KOPT-K1 (cell line): ENCODE results near the gene DUS2.

Experiments used
- H3K27ac ChIP-seq: fragments of 200-600 bp; sonication (generic); 2 replicates; pipeline ENCODE4 v1.5.1; 2016; ENCODE audit warnings: antibody characterized with exemption, mild to moderate bottlenecking, low read depth, low read length; ENCODE audit not compliant: poor library complexity, severe bottlenecking
- H3K36me3 ChIP-seq: fragments of 200-600 bp; sonication (generic); 2 replicates; pipeline ENCODE4 v1.5.1; 2017; ENCODE audit warnings: antibody characterized with exemption, mild to moderate bottlenecking, low read length, moderate library complexity; ENCODE audit not compliant: insufficient read depth
- H3K9me3 ChIP-seq: fragments of 200-600 bp; sonication (generic); 2 replicates; pipeline ENCODE4 v1.5.1; 2017; ENCODE audit warnings: antibody characterized with exemption, low read length, mild to moderate bottlenecking; ENCODE audit not compliant: insufficient read depth, poor library complexity, severe bottlenecking

Gene DUS2

GRCh38 chr16:68055395-68055794, 32.3 kb downstream of the DUS2 start:
- Histone ChIP-seq H3K36me3 (peaks cover 86% of the 10 kb centered on the region), H3K9me3 (no peaks in the 10 kb centered on the region), H3K27ac (no peak overlapping the region)

DNA sequence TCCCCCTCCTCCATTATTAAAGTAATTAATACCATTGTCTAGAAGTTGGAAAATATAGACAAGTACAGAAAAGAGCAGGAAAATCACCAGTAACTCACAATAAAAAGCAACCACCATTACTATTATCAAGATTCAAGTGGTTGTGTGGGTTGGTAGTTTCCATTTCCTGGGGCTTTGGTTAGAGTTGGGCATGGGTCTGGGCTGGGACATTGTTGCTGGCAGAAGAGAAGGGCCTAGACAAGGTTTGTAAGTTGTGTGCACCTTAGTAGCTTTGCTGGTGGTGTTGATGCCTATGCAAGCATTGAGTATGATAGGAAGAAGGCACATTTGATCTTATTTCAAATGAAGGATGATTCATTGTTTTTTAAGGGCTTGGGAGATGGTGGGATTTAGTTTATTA, 36.7 kb downstream of the DUS2 start:
- H3K27ac ChIP-seq: no peak overlapping the region
- H3K36me3 ChIP-seq: peaks cover 54% of the 10 kb centered on the region
- no peaks in the 10 kb centered on the region for H3K9me3 ChIP-seq

DNA sequence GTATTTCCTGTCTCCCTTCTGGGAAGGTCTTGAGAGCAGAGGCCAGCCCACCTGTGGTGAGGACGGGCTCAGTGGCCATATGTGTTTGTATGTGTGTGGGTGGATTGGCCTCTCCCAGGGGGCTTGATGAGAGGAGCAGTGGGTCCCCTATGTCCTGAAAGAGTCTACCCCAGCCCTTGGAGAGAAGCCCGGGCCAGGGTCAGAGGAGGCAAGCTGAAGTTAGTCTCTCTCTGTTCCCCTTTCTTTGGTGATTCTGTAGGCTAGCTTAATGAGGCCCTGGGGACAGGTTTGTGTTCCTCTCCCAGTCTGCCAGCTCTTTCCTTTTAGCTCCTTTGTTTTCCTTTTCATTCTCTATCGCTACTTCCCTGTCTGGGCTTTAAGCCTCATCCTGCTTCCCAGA, 38.3 kb downstream of the DUS2 start:
- peaks cover 43% of the 10 kb centered on the region for H3K36me3 ChIP-seq
- H3K27ac ChIP-seq: peak overlapping the region; percentile 31
- H3K9me3 ChIP-seq: no peaks in the 10 kb centered on the region

DNA sequence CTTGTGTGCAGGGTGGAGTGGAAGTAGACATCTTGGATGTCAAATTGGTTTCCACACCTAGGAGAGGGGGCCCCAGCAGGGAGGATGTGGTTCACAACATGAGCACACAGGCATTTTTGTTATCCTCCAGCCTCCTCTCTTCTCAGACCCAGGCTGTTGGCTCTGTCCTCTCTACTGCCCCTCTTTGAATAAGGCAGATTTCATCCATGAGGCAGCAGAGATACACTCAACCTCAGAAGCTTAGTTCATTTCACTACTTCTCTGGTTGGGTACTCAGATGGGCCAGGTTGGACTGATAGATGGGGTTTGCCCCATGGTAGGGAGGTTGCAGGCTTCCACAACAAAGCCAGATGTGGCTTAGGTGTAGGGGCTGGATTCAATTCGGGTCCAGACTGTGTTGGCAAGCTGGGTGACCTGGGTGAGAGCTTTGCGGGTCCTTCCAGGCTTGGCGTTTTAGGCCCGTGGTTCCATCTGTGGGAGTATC, 39.9 kb downstream of the DUS2 start:
- peaks cover 34% of the 10 kb centered on the region for H3K36me3 ChIP-seq
- peak overlapping the region; percentile 70 for H3K27ac ChIP-seq
- no peaks in the 10 kb centered on the region for H3K9me3 ChIP-seq

- no peaks in the 10 kb centered on the region for H3K9me3 ChIP-seq
- peak overlapping the region; percentile 19 for H3K27ac ChIP-seq
- H3K36me3 ChIP-seq: peaks cover 20% of the 10 kb centered on the region; the same call in 1 of the 2 replicates
Observed at GRCh38 chr16:68064791-68065365, 41.8 kb downstream of the DUS2 start.

DNA sequence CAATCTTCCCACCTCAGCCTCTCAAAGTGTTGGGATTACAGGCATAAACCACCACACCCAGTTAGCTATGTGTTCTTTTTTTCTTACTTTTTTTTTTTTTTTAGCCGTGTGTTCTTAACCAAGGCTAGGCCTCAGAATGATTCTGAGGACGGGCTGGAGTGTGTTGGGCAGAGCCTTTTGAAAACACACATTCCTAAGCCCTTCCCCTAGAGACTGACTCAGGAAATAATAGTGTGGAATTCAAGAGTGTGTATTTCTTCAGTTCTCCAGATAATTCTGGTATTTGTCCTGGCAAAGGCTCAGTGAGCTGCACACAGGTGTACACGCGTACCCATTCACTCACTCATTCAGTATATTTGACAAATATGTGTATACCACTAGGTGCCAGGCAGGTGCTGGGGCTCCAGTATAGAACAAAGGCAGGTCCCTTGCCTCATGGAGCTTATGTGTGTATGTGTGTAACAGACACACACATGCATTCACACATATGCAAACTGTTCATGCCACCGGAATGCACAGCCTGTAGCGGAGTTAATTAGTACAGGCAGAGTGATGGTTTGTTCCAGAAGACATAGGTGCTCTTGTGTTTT, 42.7 kb downstream of the DUS2 start:
- Histone ChIP-seq H3K9me3 (no peaks in the 10 kb centered on the region), H3K27ac (peak overlapping the region; percentile 7), H3K36me3 (peaks cover 16% of the 10 kb centered on the region; the same call in 1 of the 2 replicates)

- Histone ChIP-seq H3K9me3 (no peaks in the 10 kb centered on the region), H3K27ac (peak overlapping the region; percentile 7), H3K36me3 (peaks cover 14% of the 10 kb centered on the region; the same call in 1 of the 2 replicates)
Observed at GRCh38 chr16:68066763-68067162, 43.7 kb downstream of the DUS2 start.

- no peaks in the 10 kb centered on the region for H3K9me3 ChIP-seq
- peak overlapping the region; percentile 78 for H3K27ac ChIP-seq
- H3K36me3 ChIP-seq: peaks cover 29% of the 10 kb centered on the region
Observed at GRCh38 chr16:68068926-68069325, 45.8 kb downstream of the DUS2 start.

DNA sequence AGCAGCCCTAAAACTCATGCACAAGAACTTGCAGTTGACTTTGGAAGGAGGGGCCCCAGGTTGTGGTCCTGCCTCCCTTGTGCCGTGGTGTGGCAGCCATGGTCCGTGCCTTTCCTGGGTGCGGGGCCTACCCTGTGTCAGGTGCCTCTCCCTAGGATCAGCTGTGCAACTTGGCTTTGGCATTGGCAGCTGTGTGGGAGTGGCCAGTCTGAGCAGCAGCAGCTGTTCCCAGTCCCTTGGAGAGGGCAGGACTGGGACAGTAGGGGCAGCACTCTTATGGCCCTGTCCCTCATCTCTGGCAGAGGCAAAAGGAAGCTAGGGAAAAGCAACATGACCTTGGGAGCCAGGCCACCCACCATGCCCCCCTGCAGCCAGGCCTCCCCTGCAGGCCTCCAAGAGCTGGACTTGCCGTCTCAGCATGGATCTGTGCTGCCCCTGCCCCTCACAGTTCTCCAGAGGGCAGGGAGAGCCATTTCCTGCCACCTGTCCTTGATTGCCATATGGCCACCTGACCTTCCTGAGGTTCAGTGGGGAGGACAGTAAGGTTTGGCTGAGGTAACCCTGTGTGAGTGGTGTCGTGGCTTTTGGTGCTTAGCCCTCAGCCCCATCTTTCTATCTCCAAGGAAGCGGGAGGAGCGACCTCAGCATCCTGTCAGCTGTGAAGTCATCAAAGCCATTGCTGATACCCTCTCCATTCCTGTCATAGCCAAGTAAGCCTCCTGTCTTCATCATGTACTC, 46.6 kb downstream of the DUS2 start:
- Histone ChIP-seq H3K36me3 (peaks cover 28% of the 10 kb centered on the region), H3K27ac (peak overlapping the region; percentile 78), H3K9me3 (no peaks in the 10 kb centered on the region)

- Histone ChIP-seq H3K27ac (peak overlapping the region; percentile 78), H3K9me3 (no peaks in the 10 kb centered on the region), H3K36me3 (peaks cover 29% of the 10 kb centered on the region)
Observed at GRCh38 chr16:68070249-68070730, 47.2 kb downstream of the DUS2 start.

DNA sequence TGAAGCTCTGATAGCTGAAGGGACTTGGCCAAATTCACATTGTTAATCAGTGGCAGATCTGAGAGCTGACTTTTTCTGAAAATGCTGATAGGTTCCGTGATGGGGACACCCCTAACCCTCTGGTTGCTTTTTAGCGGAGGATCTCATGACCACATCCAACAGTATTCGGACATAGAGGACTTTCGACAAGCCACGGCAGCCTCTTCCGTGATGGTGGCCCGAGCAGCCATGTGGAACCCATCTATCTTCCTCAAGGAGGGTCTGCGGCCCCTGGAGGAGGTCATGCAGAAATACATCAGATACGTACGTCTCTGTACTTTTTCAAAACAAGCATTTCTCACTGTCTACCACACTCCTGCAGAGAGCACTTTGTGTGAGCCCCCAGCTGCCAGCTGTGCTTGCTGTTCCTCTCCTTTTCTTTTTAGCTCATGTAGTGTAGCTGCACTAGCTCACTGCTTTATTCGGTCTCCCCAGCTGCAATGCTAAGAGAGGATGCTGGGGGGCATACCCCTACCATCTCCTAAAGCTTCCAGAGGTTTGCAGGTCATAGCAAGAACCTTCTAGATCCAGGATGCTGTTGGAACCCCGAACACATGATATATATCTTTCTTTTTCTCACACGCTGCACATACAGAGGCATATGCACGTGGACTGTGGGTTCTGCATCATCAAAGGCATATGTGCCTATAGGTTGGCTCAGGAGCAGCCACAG, 47.9 kb downstream of the DUS2 start:
- Histone ChIP-seq H3K36me3 (peaks cover 35% of the 10 kb centered on the region), H3K27ac (peak overlapping the region; percentile 78), H3K9me3 (no peaks in the 10 kb centered on the region)

GRCh38 chr16:68071518-68071901, 48.4 kb downstream of the DUS2 start:
- H3K27ac ChIP-seq: peak overlapping the region; percentile 78
- peaks cover 35% of the 10 kb centered on the region for H3K36me3 ChIP-seq
- H3K9me3 ChIP-seq: no peaks in the 10 kb centered on the region

GRCh38 chr16:68072038-68072695, 49.1 kb downstream of the DUS2 start:
- Histone ChIP-seq H3K9me3 (no peaks in the 10 kb centered on the region), H3K36me3 (peaks cover 38% of the 10 kb centered on the region), H3K27ac (peak overlapping the region; percentile 78)

- peak overlapping the region; percentile 87 for H3K27ac ChIP-seq
- H3K36me3 ChIP-seq: peaks cover 46% of the 10 kb centered on the region
- H3K9me3 ChIP-seq: no peaks in the 10 kb centered on the region
Observed at GRCh38 chr16:68073902-68074760, 51.0 kb downstream of the DUS2 start.
